HCT116 (cell line): ENCODE results near the gene PTCH2. TPM values are rescaled to one million over a fixed set of nuclear protein-coding genes. Genes with fewer than 3 reads are reported as not detected.

Source experiments
- ATAC-seq: fragments of 200-7000 bp; cut with Tn5 transposase; 2 replicates; pipeline ENCODE4 v1.9.1; 2020; ENCODE audit warnings: mild to moderate bottlenecking, moderate library complexity
- BruUV-seq: library from RNA; stranded (reverse); fragments of 400-500 nt; replicated peaks from 2 replicates; lab custom pipeline; 2021; lab: Mats Ljungman, UMichigan
- CTCF ChIA-PET: fragments of 300-600 bp; sonication (Branson Sonifier 250); formaldehyde crosslinking; loops from one replicate; lab custom pipeline; 2021; ENCODE audit warnings: antibody characterized with exemption; lab: Charles Lee
- POLR2A ChIA-PET: fragments of 300-600, 350-600 bp; sonication (Branson Sonifier 250); formaldehyde crosslinking; loops from one replicate; lab custom pipeline; 2021; ENCODE audit warnings: antibody characterized with exemption; lab: Charles Lee
- RAD21 ChIA-PET, 2 experiments: fragments of 300-600 bp; sonication (Branson Sonifier 250); formaldehyde crosslinking; loops; one replicate each; lab custom pipeline; 2023; ENCODE audit warnings: low total read pairs in 2 of 2; ENCODE audit not compliant: uncharacterized antibody in 2 of 2, unreplicated experiment in 2 of 2, low non-redundant PET in 1 of 2; lab: Charles Lee
- DNase-seq: peaks from one replicate; pipeline ENCODE4 v3.0.0-alpha.2; 2010; ENCODE audit warnings: low read depth, low spot score
- H2AFZ ChIP-seq: fragments of 200-600 bp; shearing (Covaris generic), sonication (generic); 2 replicates; pipeline ENCODE4 v1.6.1; 2017; ENCODE audit warnings: low read depth, mixed run types, mixed read lengths, antibody characterized with exemption, low read length; ENCODE audit not compliant: poor library complexity, severe bottlenecking
- H3K27ac ChIP-seq: 2 replicates; pipeline ENCODE4 v1.5.1; 2012; ENCODE audit warnings: low read depth, low read length
- H3K27me3 ChIP-seq: fragments of 200-600 bp; sonication (generic); 2 replicates; pipeline ENCODE4 v1.6.1; 2016; ENCODE audit warnings: mixed run types, low read length, mixed read lengths; ENCODE audit not compliant: insufficient read depth
- H3K36me3 ChIP-seq, 2 experiments: fragments of 200-500 bp in 1 of 2; fragments of 200-600 bp in 1 of 2; sonication (Bioruptor generic) in 1 of 2; sonication (generic) in 1 of 2; 2 replicates each; pipeline versions ENCODE4 v1.5.1 to v1.6.1; 2014 to 2016; ENCODE audit warnings: low read length in 2 of 2, inconsistent platforms in 1 of 2, mixed read lengths in 1 of 2, mixed run types in 1 of 2; ENCODE audit not compliant: insufficient read depth in 2 of 2, control insufficient read depth in 1 of 2
- H3K4me1 ChIP-seq, 2 experiments: fragments of 200-600 bp in 1 of 2; sonication (generic) in 1 of 2; 2 replicates each; pipeline versions ENCODE4 v1.5.1 to v1.6.1; 2012 to 2017; ENCODE audit warnings: low read length in 2 of 2, inconsistent platforms in 1 of 2, mild to moderate bottlenecking in 1 of 2, mixed read lengths in 1 of 2, mixed run types in 1 of 2, moderate library complexity in 1 of 2; ENCODE audit not compliant: insufficient read depth in 2 of 2, control insufficient read depth in 1 of 2
- H3K4me2 ChIP-seq: fragments of 200-600 bp; sonication (generic); 2 replicates; pipeline ENCODE4 v1.6.1; 2017; ENCODE audit warnings: mixed run types, low read length, mixed read lengths
- H3K4me3 ChIP-seq, 2 experiments: fragments of 200-600 bp in 1 of 2; sonication (generic) in 1 of 2; replicated peaks in 1 of 2; 2 replicates each; pipeline ENCODE4 v1.5.1; 2011 to 2016; ENCODE audit warnings: low read length in 2 of 2, control low read depth in 1 of 2, low read depth in 1 of 2, mild to moderate bottlenecking in 1 of 2, mixed read lengths in 1 of 2, mixed run types in 1 of 2
- H3K79me2 ChIP-seq: fragments of 200-600 bp; sonication (generic); 2 replicates; pipeline ENCODE4 v1.6.1; 2017; ENCODE audit warnings: mild to moderate bottlenecking, mixed run types, low read length, moderate library complexity, mixed read lengths; ENCODE audit not compliant: insufficient read depth
- H3K9ac ChIP-seq: fragments of 200-600 bp; sonication (generic); 2 replicates; pipeline ENCODE4 v1.6.1; 2016; ENCODE audit warnings: low read length, mixed read lengths
- H3K9me2 ChIP-seq: fragments of 200-600 bp; sonication (generic), shearing (Covaris generic); 2 replicates; pipeline ENCODE4 v1.6.1; 2017; ENCODE audit warnings: mixed run types, mild to moderate bottlenecking, moderate library complexity; ENCODE audit not compliant: insufficient read depth
- H3K9me3 ChIP-seq, 2 experiments: fragments of 200-500 bp in 1 of 2; fragments of 200-600 bp in 1 of 2; sonication (Bioruptor generic) in 1 of 2; sonication (generic) in 1 of 2; 2 replicates each; pipeline ENCODE4 v1.6.1; 2014 to 2017; ENCODE audit warnings: low read length in 2 of 2, mixed read lengths in 2 of 2, inconsistent platforms in 1 of 2, low read depth in 1 of 2, mild to moderate bottlenecking in 1 of 2, mixed run types in 1 of 2, moderate library complexity in 1 of 2; ENCODE audit not compliant: control insufficient read depth in 1 of 2, insufficient read depth in 1 of 2
- H4K20me1 ChIP-seq: fragments of 200-600 bp; sonication (generic), shearing (Covaris generic); 2 replicates; pipeline ENCODE4 v1.6.1; 2017; ENCODE audit warnings: mixed run types, mild to moderate bottlenecking, moderate library complexity; ENCODE audit not compliant: insufficient read depth
- ELF1 ChIP-seq: IDR thresholded peaks from 2 replicates; pipeline ENCODE4 v1.6.1; 2012; ENCODE audit warnings: low read depth, borderline replicate concordance
- EZH2 ChIP-seq: fragments of 200-600 bp; sonication (generic); IDR thresholded peaks from 2 replicates; pipeline ENCODE4 v1.6.1; 2017; ENCODE audit warnings: antibody characterized with exemption, mixed run types
- SIN3A ChIP-seq: IDR thresholded peaks from 2 replicates; pipeline ENCODE4 v1.6.1; 2012; ENCODE audit warnings: low read depth
- YY1 ChIP-seq: IDR thresholded peaks from 2 replicates; pipeline ENCODE4 v1.6.1; 2011; ENCODE audit warnings: low read length, low read depth, moderate library complexity, mild to moderate bottlenecking; ENCODE audit not compliant: insufficient replicate concordance; ENCODE audit errors: extremely low read depth
- ZNF274 ChIP-seq: fragments of 200-500 bp; sonication (Bioruptor generic); IDR thresholded peaks from 2 replicates; pipeline ENCODE4 v1.6.1; 2014; ENCODE audit warnings: mild to moderate bottlenecking, low read depth, low read length, inconsistent platforms
- intact Hi-C: fragments of 100-400 bp; cut with micrococcal nuclease; formaldehyde crosslinking; loops from 2 replicates; pipeline ENCODE4 v1.10.0; 2022
- total RNA-seq: library from RNA; stranded (reverse); gene quantifications from one replicate; pipeline ENCODE4 v1.2.1, GENCODE V29; 2021; ENCODE audit not compliant: unreplicated experiment

Gene PTCH2
- total RNA-seq, 1 experiment from 2014 or later, result 1.3 TPM

DNA sequence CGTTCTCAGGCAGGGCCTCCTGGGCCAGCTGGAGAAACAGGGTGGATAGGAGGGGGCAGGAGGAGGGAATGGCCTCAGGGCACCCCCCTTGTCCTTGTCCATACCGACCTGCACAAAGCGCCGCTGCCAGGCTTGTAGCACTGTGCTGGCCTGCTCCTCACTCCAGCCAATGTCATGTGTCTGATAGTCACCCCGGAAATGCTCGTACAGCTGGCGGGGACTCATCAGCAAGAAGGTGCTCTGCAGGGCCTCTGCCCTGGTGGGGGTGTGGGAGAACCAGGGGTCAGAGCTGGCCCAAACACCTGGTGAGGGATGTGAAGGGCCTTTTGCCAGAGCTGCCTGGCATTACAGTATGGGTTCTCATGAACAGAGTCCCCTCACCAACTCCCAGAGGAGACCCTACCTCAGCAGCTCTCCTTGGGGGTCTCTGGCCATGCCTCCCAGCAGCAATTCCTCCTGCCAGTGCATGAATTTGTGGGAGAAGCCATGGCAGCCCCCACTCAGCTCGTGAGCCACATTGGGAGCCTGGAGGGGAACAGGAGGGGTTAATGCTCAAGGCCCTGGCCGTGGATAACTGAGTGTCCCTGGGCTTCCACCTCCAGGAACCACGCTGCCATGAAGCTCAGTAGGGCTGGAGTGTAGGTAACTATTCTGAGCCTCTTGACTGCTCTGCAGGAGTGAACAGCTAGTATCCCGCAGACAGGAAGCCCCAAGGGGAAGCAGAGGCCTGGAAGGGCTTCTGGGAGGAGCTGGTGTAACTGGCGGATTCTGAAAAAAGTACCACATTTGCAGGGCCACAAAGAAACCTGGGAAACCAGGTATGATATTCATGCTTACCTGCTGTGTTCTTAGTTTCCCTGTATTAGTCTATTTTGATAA, 13.3 kb downstream of the PTCH2 start:
- H3K9me2 ChIP-seq, result no peaks in the 10 kb centered on the region
- TF ChIP-seq EZH2 (no peak), ZNF274 (no peak), SIN3A (no peak), YY1 (no peak)
- H3K27ac ChIP-seq, result no peak overlapping the region
- no peak overlapping the region for H3K4me3 ChIP-seq
- POLR2A ChIA-PET, result interaction anchor here (3.3 kb wide), 1 partner anchor 11 kb away, joined by 18 read pairs; no protein-coding TSS in a partner anchor
- CTCF ChIA-PET, result no interaction called here
- no peak for DNase-seq
- RAD21 ChIA-PET, result no interaction called here
- H3K27me3 ChIP-seq, result no peaks in the 10 kb centered on the region
- no peaks in the 10 kb centered on the region for H4K20me1 ChIP-seq
- H3K36me3 ChIP-seq, result no peaks in the 10 kb centered on the region
- no peaks in the 10 kb centered on the region for H3K4me1 ChIP-seq
- no peak overlapping the region for H2AFZ ChIP-seq
- no peaks in the 10 kb centered on the region for H3K79me2 ChIP-seq
- no peaks in the 10 kb centered on the region for H3K9me3 ChIP-seq
- no TSS peak for BruUV-seq
- ATAC-seq, result no peak
- no peak overlapping the region for H3K4me2 ChIP-seq
- H3K9ac ChIP-seq, result no peak overlapping the region
- intact Hi-C loops, result no loop called here

DNA sequence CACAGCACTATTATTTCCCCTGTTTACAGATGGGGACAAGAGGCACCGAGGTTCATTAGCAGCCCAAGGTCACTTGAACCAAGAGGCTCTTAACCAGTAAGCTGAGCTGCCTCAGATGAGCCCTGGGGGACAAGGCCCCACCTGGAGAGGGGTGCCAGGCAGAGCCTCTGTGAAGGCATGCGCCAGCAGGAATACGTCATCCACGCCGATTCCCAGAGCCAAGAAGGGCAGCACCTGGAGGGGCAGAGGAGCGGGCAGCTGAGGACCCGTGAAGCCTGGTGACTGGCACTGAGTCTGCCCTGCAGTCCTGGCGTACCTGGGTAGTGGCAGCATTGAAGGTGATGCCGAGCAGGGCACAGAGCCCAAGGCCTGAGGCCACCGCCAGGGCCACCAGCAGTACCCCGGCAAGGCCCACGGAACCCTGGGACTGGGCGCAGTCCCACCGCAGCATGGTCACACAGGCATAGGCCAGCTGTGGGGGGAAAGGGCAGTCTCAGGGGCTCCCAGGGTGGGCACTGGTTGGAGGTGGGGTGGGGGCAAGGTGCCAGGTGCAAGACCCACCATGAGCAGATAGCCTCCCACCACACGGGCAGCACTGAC, 14.1 kb downstream of the PTCH2 start:
- Histone ChIP-seq H4K20me1 (no peaks in the 10 kb centered on the region), H3K9ac (no peak overlapping the region), H3K27me3 (no peaks in the 10 kb centered on the region), H2AFZ (no peak overlapping the region), H3K36me3 (no peaks in the 10 kb centered on the region)
- BruUV-seq, result no TSS peak
- ChIA-PET POLR2A (interaction anchor here (3.3 kb wide), 1 partner anchor 10 kb away, joined by 18 read pairs; no protein-coding TSS in a partner anchor), CTCF (no interaction called here)
- no peak for TF ChIP-seq ELF1
- TF ChIP-seq, all 23 proteins: peak for 0
- Histone ChIP-seq H3K9me3 (no peaks in the 10 kb centered on the region), H3K27ac (no peak overlapping the region), H3K4me2 (no peak overlapping the region), H3K4me3 (no peak overlapping the region), H3K9me2 (no peaks in the 10 kb centered on the region), H3K4me1 (no peaks in the 10 kb centered on the region), H3K79me2 (no peaks in the 10 kb centered on the region)
- ATAC-seq (no peak), DNase-seq (no peak)
- intact Hi-C loops, result no loop called here
- RAD21 ChIA-PET, result no interaction called here
